HG02759 (cell line): ENCODE data around the gene HIPK2.
"Not testable (repeated sequence)": the region's sequence is repeated elsewhere in the genome, so short reads cannot be mapped to it uniquely, and the experiment has no call there.

Experiments
- ATAC-seq: cut with Tn5 transposase; IDR thresholded peaks from one replicate; pipeline ENCODE4 v1.9.1; 2021; ENCODE audit warnings: mild to moderate bottlenecking, moderate library complexity; ENCODE audit not compliant: unreplicated experiment

The HIPK2 gene

DNA sequence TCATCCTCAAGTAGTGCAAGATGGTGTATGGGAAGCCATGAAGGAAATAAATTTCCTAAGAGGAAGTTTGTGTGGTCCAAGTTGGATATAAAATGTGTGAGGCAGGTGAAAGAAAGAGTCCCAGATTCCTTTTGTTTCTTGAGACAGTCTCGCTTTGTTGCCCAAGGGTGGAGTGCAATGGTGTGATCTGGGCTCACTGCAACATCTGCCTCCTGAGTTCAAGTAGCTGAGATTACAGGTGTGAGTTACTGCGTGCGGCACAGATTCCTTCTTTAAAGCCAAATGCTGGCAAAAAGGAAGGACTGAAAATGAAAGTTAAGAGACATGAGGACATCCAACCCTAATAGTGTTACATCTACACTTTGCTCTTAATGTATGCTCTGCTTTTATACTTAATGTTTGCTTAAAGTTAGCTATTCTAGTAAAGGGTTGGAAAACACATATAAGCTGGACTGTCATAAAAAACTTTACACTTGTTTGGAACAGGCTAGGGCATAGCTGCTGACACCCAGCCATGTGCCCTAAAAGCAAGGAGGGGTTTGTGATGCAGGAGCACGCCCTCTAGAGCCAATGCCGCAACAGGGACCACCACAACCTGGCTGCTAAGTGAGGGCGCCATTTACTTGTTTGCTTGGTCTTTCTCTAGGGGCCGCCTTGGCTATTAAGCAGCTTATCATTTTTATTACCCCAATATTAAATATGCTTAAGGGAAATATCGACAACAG, 219.8 kb downstream of the HIPK2 start:
- ATAC-seq = no peak

GRCh38 chr7:139553991-139554700, 223.7 kb downstream of the HIPK2 start:
- ATAC-seq = not testable (repeated sequence)

DNA sequence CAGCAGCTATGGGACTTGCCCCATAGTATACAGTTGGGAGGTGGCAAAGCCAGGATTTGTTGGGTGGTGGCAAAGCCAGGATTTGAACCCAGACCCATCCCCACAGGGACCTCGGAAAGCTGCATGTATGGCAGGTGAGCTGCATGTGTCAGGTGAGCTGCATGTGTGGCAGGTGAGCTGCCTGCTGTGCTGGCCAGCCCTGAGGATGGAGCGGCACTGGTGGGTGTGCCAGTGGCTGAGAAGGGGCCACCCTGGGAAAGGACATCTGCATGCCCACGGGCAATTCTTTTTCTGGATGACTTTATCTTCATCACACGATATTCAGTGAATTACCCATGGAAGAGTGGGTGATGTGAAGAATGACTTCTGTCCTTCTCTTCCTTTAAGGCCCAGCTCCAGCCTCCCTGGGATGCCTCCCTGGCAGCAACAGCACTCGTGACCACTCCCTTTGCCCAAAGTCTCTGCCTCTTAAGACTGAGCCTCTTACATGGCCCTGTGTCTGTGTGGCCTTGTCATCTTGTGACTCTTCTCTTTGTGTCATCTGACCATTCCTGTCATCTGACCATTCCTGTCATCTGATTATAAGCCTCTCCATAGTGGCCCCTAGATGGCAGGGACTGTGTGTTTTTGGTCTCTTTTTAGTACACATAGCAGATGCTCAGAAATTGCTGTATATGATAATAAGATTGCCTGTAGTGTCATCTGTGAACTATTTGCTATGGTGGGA, 229.3 kb downstream of the HIPK2 start:
- ATAC-seq = no peak

- ATAC-seq = no peak
Observed at GRCh38 chr7:139544645-139545044, 233.2 kb downstream of the HIPK2 start.

GRCh38 chr7:139543801-139544603, 233.8 kb downstream of the HIPK2 start:
- no peak for ATAC-seq

DNA sequence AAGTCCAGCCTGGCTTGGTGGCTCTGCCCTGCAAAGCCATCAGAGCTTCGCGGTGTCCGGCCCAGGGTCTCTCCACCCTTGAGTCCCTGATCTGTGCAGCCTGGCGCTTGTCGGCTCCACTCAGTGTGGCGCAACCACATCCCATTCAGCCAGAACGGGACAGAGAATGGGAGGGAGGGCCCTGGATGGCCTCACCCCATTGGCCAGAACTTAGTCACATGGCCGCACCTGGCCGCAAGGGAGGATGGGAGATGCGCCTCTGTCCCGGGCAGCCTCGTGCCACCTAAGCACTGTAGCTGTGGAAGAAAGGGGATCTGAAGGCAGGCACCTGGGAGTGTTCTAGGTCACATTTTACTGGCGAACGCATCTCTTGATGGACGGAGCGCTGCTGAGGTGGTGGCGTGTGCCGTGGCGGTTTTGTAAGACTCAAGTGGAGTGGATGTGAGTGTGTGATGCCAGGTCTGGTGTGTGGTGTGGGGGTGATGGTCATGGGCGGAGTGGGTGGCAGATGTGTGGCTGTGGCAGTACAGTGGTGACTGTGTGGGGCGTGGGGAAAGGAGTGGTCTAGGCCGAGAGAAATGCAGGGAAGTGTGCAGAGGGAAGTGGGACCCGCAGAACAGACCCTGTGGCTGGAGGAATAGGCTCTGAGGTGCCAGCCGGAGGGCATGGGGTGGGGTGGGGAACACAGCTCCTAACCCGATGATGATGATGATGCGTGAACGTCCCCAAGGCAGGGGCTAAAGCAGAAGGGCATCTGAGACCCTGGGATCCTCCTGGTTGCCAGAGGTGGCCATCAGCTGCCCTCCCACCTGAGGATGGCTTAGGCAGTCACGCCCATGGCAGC, 235.3 kb downstream of the HIPK2 start:
- no peak for ATAC-seq

DNA sequence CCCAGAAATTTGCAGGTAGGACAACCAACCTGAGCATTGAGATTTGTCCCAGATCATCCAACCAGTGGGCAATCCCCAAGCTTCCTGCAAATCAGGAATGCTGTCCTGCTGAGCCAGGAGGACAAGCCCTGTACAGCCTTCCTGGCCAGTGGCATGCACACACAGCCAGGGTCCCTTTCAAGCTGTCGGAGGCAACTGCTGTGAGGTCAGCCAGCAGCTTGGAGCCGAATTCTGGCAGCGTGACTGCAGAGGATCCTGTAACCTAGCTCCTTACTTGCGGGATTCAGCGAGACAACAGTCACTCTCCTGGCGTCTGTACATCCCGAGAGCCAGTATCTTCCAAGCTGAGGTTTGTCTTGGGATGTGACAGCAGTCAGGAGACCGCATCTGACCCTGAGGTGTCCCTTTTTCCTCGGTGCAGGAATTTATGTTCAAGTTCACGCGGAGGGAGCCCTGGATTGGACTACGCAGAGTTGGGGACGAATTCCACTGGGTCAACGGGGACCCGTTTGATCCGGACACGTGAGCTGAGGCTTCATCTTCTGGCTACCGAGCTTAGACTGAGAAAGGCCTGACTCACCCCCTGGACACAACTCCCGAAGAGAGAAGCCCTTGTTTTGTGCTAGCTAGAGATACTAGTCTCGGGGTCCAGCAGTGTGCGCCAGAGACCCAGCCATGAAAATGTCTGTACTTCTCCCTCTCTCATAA, 236.0 kb downstream of the HIPK2 start:
- ATAC-seq = no peak

- ATAC-seq = no peak
Observed at GRCh38 chr7:139540203-139540602, 237.6 kb downstream of the HIPK2 start.

- ATAC-seq = no peak
Observed at GRCh38 chr7:139538881-139539635, 238.7 kb downstream of the HIPK2 start.

- ATAC-seq = no peak
Observed at GRCh38 chr7:139536152-139536551, 241.6 kb downstream of the HIPK2 start.

DNA sequence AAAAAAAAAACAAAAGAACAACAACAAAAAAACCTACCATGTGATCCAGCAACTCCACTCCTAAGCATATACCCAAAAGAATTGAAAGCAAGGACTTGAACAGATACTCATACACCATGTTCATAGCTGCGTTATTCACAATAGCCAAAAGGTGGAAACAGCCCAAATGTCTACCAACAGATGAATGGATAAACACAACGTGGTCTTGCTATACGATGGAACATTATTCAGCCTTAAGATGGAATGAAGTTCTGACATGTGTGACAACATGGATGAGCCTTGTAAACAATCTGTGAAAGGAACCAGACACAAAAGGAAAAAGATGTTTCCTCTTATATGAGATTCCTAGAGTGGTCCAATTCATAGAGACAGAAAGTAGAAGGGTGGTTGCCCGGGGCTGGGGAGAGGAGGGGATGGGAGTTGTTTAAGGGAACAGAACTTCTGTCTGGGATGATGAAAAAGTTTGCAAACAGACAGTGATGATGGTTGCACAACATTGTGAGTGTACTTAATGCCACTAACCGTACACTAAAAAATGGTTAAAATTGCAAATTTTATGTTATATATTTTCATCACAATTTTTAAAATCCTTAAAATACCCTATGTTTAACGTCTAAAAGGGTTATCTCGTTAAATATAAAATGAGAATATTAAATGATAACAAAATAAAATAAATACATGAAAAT, 242.7 kb downstream of the HIPK2 start:
- no peak for ATAC-seq

GRCh38 chr7:139534096-139534495, 243.7 kb downstream of the HIPK2 start:
- ATAC-seq = no peak

GRCh38 chr7:139532636-139533155, 245.1 kb downstream of the HIPK2 start:
- no peak for ATAC-seq

GRCh38 chr7:139531094-139531493, 246.7 kb downstream of the HIPK2 start:
- no peak for ATAC-seq

GRCh38 chr7:139526578-139527544, 250.9 kb downstream of the HIPK2 start:
- ATAC-seq = no peak

DNA sequence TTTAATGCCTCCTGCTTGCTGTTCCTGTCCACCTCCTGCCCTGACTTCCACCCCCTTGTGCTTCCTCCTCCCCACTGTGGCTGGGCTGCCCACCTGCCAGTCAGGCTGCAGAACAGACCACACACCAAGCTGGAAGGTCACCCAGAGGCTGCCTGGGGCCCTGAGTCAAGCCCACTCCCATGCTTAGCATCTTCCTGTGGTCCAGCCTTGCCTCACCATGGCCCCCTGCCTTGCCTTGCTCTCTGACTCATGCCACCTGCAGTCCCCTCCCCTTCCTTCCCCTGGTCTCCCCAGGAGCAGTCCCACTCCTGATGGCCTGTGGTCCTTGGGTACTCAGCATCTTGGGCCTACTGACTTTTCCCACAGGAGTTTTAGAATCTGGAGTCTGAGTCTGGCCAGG, 252.0 kb downstream of the HIPK2 start:
- no peak for ATAC-seq

DNA sequence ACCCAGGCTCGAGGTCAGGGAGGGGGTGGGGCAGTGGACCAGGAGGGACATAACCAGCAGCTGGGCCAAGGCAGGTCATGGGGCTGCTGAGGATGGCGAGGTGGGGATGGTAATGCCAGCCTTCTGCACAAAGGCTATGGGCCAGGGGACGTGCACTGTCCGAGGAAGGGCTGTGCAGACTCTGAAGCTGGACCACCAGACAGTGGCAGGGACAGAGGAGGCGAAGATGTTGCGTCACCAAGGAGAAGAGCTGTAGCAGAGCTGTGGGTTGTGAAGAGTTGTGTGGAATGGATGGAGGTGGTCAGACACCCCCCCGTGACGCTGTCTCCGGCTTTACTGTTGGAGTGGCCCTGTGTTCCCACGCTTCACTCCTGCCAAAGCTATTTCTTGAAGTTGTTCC, 252.6 kb downstream of the HIPK2 start:
- no peak for ATAC-seq
